ENCODE results near the gene NOTO. TPM values are rescaled to one million over a fixed set of nuclear protein-coding genes. Genes with fewer than 3 reads are reported as not detected.

Gene NOTO
- total RNA-seq, 1 donor from 2014 or later, result not detected

GRCh38 chr2:73227086-73227485 lies 24.7 kb downstream of the NOTO start:
- Histone ChIP-seq H3K36me3 (peaks cover 21% of the 10 kb centered on the region), H3K4me3 (no peak overlapping the region), H3K9me3 (no peaks in the 10 kb centered on the region), H3K4me1 (peaks cover under 1% of the 10 kb centered on the region), H3K27ac (no peak overlapping the region), H3K27me3 (no peaks in the 10 kb centered on the region)
- DNase-seq (peak; percentile 40), ATAC-seq (no peak)
- intact Hi-C loops (cut with DNase I), result no loop called here
- TF ChIP-seq CTCF (IDR thresholded peaks at IDR 0.05), result no peak

- no peak for ATAC-seq
- Histone ChIP-seq H3K9me3 (no peaks in the 10 kb centered on the region), H3K4me1 (peaks cover 7% of the 10 kb centered on the region), H3K4me3 (no peak overlapping the region), H3K36me3 (peaks cover 10% of the 10 kb centered on the region), H3K27ac (no peak overlapping the region), H3K27me3 (no peaks in the 10 kb centered on the region)
- no peak for TF ChIP-seq CTCF (IDR thresholded peaks at IDR 0.05)
- intact Hi-C loops (cut with DNase I), result no loop called here
- peak; percentile 58 for DNase-seq
Observed at GRCh38 chr2:73228631-73229030, 26.3 kb downstream of the NOTO start.

- TF ChIP-seq CTCF (IDR thresholded peaks at IDR 0.05), result no peak
- ATAC-seq, result no peak
- peak overlapping the region; percentile 93 for H3K4me3 ChIP-seq
- no peaks in the 10 kb centered on the region for H3K27me3 ChIP-seq
- no peak for DNase-seq
- peak overlapping the region; percentile 71 for H3K27ac ChIP-seq
- no peaks in the 10 kb centered on the region for H3K9me3 ChIP-seq
- intact Hi-C loops (cut with DNase I), result no loop called here
- peaks cover 17% of the 10 kb centered on the region for H3K4me1 ChIP-seq
- peaks cover 10% of the 10 kb centered on the region for H3K36me3 ChIP-seq
Observed at GRCh38 chr2:73232403-73233153, 30.2 kb downstream of the NOTO start.

GRCh38 chr2:73233154-73233931 lies 31.0 kb downstream of the NOTO start, which contains the start of gene PRADC1:
Gene PRADC1, minus strand, starts transcription at chr2:73233239. Its CDS starts 79 bp downstream, at chr2:73233160.
- H3K9me3 ChIP-seq, result no peaks in the 10 kb centered on the region
- intact Hi-C loops (cut with DNase I), result no loop called here
- ATAC-seq (peak; percentile 96), DNase-seq (peak; percentile 99)
- H3K4me1 ChIP-seq, result peaks cover 24% of the 10 kb centered on the region
- H3K36me3 ChIP-seq, result peaks cover 14% of the 10 kb centered on the region
- no peaks in the 10 kb centered on the region for H3K27me3 ChIP-seq
- no peak for TF ChIP-seq CTCF (IDR thresholded peaks at IDR 0.05)
- H3K4me3 ChIP-seq, result peak within 1 kb of the TSS; percentile 93
- peak within 1 kb of the TSS; percentile 91 for H3K27ac ChIP-seq

GRCh38 chr2:73233932-73234832 lies 31.8 kb downstream of the NOTO start, which contains the start of gene CCT7:
Gene CCT7, plus strand, starts transcription at chr2:73234308. Its CDS starts 71 bp downstream, at chr2:73234379.
- Histone ChIP-seq H3K9me3 (no peaks in the 10 kb centered on the region), H3K27ac (peak within 1 kb of the TSS; percentile 91), H3K36me3 (peaks cover 12% of the 10 kb centered on the region), H3K4me1 (peaks cover 25% of the 10 kb centered on the region), H3K4me3 (peak within 1 kb of the TSS; percentile 93), H3K27me3 (no peaks in the 10 kb centered on the region)
- ATAC-seq (peak; percentile 88), DNase-seq (peak; percentile 91)
- intact Hi-C loops (cut with DNase I), result no loop called here
- TF ChIP-seq CTCF (IDR thresholded peaks at IDR 0.05), result no peak
